ENCODE measurements around the gene CD72. TPM values are rescaled to one million over a fixed set of nuclear protein-coding genes. Genes with fewer than 3 reads are reported as not detected.
A peak's percentile ranks its signal among the peaks of the same experiment; 100 is the strongest.

The CD72 gene
- total RNA-seq, 6 donors from 2014 or later: 2.5 to 44.0 (median 7.2) TPM

DNA sequence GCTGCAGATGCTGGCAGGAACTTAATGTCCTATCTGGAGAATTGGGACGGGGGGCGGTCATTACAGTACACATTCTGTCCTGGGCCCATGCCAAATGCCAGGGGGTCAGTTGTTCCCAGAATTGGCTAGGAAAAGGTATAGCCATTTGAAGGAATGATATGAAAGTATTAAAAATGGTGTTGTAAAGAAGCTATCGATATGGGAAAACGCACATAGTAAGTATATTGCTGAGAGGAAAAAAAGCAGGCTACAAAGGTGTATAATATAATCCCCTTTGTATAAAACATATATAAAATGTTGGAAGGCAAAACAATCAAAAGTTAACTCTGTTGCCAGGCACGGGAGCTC, 47.2 kb upstream of the CD72 start:
- TF ChIP-seq CTCF (IDR thresholded peaks at IDR 0.05): no peak
- no peak for TF ChIP-seq EP300 (IDR thresholded peaks at IDR 0.05)
- TF ChIP-seq POLR2A (IDR thresholded peaks at IDR 0.05): no peak
- no peak for TF ChIP-seq POLR2AphosphoS5 (IDR thresholded peaks at IDR 0.05)
- H3K4me1 ChIP-seq: peaks cover 14 to 38% (median 21%) of the 10 kb centered on the region in 4 donors
- no peaks in the 10 kb centered on the region for H3K27me3 ChIP-seq
- no peaks in the 10 kb centered on the region for H3K9me3 ChIP-seq
- peaks cover 0 to 19% (median 7%) of the 10 kb centered on the region in 4 donors for H3K36me3 ChIP-seq
- H3K4me3 ChIP-seq: peak overlapping the region; percentile 36 to 57 (median 51)
- 30 to 31% methylated on average over 5 of the region's 5 CpGs for WGBS, 2 donors
- ATAC-seq (ENCODE audit: low FRiP score in 2 of 2) (no peak), DNase-seq (no peak)
- peak overlapping the region; percentile 28 to 72 (median 69) for H3K27ac ChIP-seq

GRCh38 chr9:35664531-35665470, 46.6 kb upstream of the CD72 start, which contains the start of gene ARHGEF39:
ARHGEF39 (minus strand) TSS chr9:35665195; CDS start chr9:35665169, 26 bp downstream.
- peak; percentile 88 to 96 for DNase-seq
- Histone ChIP-seq H3K27me3 (no peaks in the 10 kb centered on the region), H3K36me3 (peaks cover 0 to 26% (median 12%) of the 10 kb centered on the region in 4 donors), H3K9me3 (no peaks in the 10 kb centered on the region), H3K27ac (peak within 1 kb of the TSS; percentile 28 to 72 (median 69)), H3K4me3 (peak within 1 kb of the TSS; percentile 36 to 57 (median 51)), H3K4me1 (peaks cover 15 to 44% (median 24%) of the 10 kb centered on the region in 4 donors)
- TF ChIP-seq POLR2A (IDR thresholded peaks at IDR 0.05): peak in 1 of 4 donors; percentile 60
- TF ChIP-seq EP300 (IDR thresholded peaks at IDR 0.05): no peak
- peak in 1 of 2 donors; percentile 44 for TF ChIP-seq POLR2AphosphoS5 (IDR thresholded peaks at IDR 0.05)
- peak in 1 of 6 experiments; percentile 39 for TF ChIP-seq CTCF (IDR thresholded peaks at IDR 0.05)
- WGBS, 2 donors: 0 to 12% methylated on average over 9 to 27 of the region's 58 CpGs
- ATAC-seq (ENCODE audit: low FRiP score in 2 of 2): peak; percentile 88 to 96

DNA sequence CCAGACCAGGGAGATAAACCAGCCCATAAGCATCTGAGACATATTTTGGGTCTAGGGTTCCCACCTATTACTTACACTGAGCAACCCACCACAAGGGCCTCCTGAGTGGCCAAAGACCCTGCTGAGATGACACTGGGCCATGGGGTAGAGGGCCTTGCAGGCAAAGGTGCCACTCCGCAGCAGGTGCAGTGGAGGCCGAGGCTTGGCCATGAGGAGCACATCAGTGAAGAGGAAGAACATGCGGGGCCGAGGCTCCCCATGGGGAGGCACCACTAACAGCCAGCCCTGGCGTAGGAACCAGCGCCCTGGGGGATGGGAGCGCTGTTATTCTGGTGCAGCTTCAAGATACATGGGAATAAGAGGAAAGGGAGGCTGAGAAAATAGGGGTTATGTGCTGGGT, 44.2 kb upstream of the CD72 start:
- Histone ChIP-seq H3K27me3 (no peaks in the 10 kb centered on the region), H3K4me1 (peaks cover 25 to 56% (median 34%) of the 10 kb centered on the region in 4 donors), H3K9me3 (no peaks in the 10 kb centered on the region), H3K4me3 (no peak overlapping the region), H3K27ac (peak overlapping the region in 2 of 4 donors; percentile 51 to 58), H3K36me3 (peaks cover 0 to 26% (median 12%) of the 10 kb centered on the region in 4 donors)
- no peak for ATAC-seq (ENCODE audit: low FRiP score in 2 of 2)
- TF ChIP-seq POLR2A (IDR thresholded peaks at IDR 0.05) (no peak), EP300 (IDR thresholded peaks at IDR 0.05) (no peak), CTCF (IDR thresholded peaks at IDR 0.05) (no peak), POLR2AphosphoS5 (IDR thresholded peaks at IDR 0.05) (no peak)
- peak in 1 of 2 donors; percentile 24 for DNase-seq
- 86 to 90% methylated on average over 7 of the region's 7 CpGs for WGBS, 2 donors

DNA sequence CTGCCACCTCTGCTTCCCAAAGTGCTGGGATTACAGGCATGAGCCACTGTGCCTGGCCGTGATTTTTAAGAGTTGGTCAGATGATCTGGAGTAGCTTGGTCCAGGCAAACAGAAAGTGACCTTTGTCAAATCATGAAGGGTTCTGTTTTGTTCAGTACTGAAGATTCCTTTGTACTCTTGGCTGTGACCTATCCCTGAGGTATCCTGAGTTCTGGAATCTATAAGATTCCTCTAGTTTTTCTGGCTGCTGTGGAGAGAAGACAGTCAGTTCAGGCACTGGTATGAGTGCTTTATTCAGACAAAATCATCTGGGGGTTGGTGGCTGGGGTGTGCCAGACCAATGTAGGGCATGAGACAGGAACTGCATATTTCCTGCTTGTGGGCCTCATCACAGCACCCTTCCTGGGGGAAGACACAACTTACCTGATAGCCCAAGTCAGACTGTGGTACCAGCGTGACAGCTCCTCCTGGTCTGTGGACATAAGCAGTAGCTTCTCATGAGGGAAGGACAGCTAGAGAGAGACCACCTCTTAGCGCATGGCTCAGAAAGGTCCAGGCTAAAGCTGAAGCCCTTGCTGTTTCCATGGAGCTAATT, 43.6 kb upstream of the CD72 start:
- H3K4me3 ChIP-seq: no peak overlapping the region
- 62 to 66% methylated on average over 3 of the region's 3 CpGs for WGBS, 2 donors
- H3K27me3 ChIP-seq: no peaks in the 10 kb centered on the region
- no peaks in the 10 kb centered on the region for H3K9me3 ChIP-seq
- TF ChIP-seq POLR2A (IDR thresholded peaks at IDR 0.05) (no peak), POLR2AphosphoS5 (IDR thresholded peaks at IDR 0.05) (no peak), EP300 (IDR thresholded peaks at IDR 0.05) (no peak), CTCF (IDR thresholded peaks at IDR 0.05) (no peak)
- DNase-seq: no peak
- H3K36me3 ChIP-seq: peaks cover 0 to 26% (median 12%) of the 10 kb centered on the region in 4 donors
- H3K27ac ChIP-seq: peak overlapping the region; percentile 0 to 97 (median 40)
- peaks cover 25 to 62% (median 37%) of the 10 kb centered on the region in 4 donors for H3K4me1 ChIP-seq
- no peak for ATAC-seq (ENCODE audit: low FRiP score in 2 of 2)

Measured in upper lobe of left lung (tissue), 6 donors.